HEK293T (cell line): ENCODE measurements around the gene BCL2.

ENCODE experiments used
- BHLHE40 ChIP-seq: fragments of 450-650 bp; IDR thresholded peaks from 2 replicates; pipeline ENCODE4 v1.6.1; 2016; ENCODE audit warnings: mild to moderate bottlenecking, moderate library complexity, borderline replicate concordance
- CTBP1 ChIP-seq: fragments of 450-650 bp; IDR thresholded peaks from 2 replicates; pipeline ENCODE4 v1.6.1; 2016; ENCODE audit warnings: borderline replicate concordance
- FOXA1 ChIP-seq: fragments of 450-650 bp; IDR thresholded peaks from 2 replicates; pipeline ENCODE4 v1.6.1; 2016; ENCODE audit warnings: mild to moderate bottlenecking
- FOXK2 ChIP-seq: fragments of 450-650 bp; IDR thresholded peaks from 2 replicates; pipeline ENCODE4 v1.6.1; 2016; ENCODE audit warnings: mild to moderate bottlenecking
- FOXM1 ChIP-seq: fragments of 450-650 bp; IDR thresholded peaks from 2 replicates; pipeline ENCODE4 v1.6.1; 2017; ENCODE audit warnings: mild to moderate bottlenecking, borderline replicate concordance
- LEF1 ChIP-seq: fragments of 450-650 bp; IDR thresholded peaks from 2 replicates; pipeline ENCODE4 v1.6.1; 2017; ENCODE audit warnings: mild to moderate bottlenecking, borderline replicate concordance
- SP1 ChIP-seq: fragments of 450-650 bp; IDR thresholded peaks from 2 replicates; pipeline ENCODE4 v1.6.1; 2017
- SUZ12 ChIP-seq: fragments of 450-650 bp; IDR thresholded peaks from 2 replicates; pipeline ENCODE4 v1.6.1; 2016; ENCODE audit warnings: mild to moderate bottlenecking
- TARDBP ChIP-seq: fragments of 450-650 bp; IDR thresholded peaks from 2 replicates; pipeline ENCODE4 v1.6.1; 2016
- ZNF384 ChIP-seq: fragments of 450-650 bp; IDR thresholded peaks from 2 replicates; pipeline ENCODE4 v1.6.1; 2016
- TF ChIP-seq, protein P1 (sequence below): fragments of 450-650 bp; IDR thresholded peaks from 2 replicates; pipeline ENCODE4 v1.6.1; 2016

DNA sequence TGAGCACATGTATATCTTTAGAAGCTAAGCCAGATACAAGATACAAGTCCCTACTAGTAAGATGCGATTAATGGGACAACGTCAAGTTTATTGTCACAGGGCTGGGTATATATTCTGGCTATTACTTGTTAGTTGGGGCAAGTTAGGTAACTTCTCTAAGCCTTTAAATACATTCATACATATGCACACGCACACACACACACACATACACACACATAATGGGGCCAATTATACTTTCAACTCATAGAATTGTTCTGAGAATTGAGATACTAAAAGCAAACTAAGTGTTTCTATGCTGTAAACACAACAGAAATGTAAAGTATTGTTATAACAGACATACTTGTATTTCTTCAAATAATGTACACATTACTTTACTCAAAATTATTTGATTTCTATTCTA lies 116.1 kb downstream of the BCL2 start:
- TF ChIP-seq FOXK2 (no peak), SP1 (no peak), SUZ12 (no peak), FOXA1 (no peak), FOXM1 (no peak), LEF1 (no peak), ZNF384 (no peak), CTBP1 (no peak), TARDBP (no peak), BHLHE40 (no peak)
- TF ChIP-seq, protein P1, sequence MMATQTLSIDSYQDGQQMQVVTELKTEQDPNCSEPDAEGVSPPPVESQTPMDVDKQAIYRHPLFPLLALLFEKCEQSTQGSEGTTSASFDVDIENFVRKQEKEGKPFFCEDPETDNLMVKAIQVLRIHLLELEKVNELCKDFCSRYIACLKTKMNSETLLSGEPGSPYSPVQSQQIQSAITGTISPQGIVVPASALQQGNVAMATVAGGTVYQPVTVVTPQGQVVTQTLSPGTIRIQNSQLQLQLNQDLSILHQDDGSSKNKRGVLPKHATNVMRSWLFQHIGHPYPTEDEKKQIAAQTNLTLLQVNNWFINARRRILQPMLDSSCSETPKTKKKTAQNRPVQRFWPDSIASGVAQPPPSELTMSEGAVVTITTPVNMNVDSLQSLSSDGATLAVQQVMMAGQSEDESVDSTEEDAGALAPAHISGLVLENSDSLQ: no peak
